ENCODE data around the gene PCBP3. TPM values are rescaled to one million over a fixed set of nuclear protein-coding genes. Genes with fewer than 3 reads are reported as not detected.
A peak's percentile ranks its signal among the peaks of the same experiment; 100 is the strongest.
"Not testable (repeated sequence)": the region's sequence is repeated elsewhere in the genome, so short reads cannot be mapped to it uniquely, and the experiment has no call there.

PCBP3 gene
- 2.2 TPM for total RNA-seq

DNA sequence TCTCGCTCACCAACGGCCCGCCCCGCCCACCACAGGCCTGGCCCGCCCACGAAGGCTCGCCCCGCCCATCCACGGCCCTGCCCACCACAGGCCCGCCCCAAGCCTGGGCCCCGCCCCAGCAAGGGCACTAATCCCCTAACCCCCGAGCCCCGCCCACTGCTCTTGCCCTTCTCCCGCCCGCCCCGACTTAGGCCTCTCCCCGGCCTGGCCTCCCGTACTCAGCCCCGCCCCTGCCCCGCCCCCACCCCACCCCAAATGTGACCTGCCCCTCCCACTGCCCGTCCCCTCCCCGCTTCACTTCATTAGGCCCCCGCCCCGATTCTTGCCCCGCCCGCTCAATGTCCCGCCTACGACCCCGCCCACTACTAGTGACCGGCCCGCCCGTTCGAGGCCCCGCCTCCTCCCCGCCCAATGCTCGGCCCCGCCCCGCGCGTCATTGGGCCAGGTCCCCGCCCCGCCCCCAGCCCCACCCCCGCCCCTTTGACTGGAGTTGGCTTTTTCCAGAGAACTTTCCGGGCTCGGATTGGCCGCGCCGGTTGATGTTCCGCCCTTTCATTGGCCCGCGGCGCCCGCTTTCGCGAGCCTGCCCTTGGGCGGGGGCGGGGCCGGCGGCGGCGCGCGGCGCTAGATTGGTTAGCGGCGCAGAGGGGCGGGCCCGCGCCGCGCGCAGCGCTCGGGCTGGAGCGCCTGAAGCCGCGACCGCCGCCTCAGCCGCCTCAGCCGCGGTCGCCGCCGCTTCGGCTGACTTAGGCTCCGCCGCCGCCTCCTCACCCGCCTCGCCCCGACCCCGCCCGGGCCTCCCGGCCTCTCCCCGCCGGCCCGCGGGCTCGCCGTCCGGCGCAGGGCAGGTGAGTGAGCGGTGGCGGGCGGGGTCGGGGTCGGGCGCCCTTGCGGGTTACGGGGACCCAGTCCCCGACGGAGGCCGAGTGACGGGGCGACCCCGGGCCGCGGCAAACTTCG, at the start of gene PCBP3:
PCBP3 (plus strand) TSS at position 705 of the 960 bp plus-strand sequence. CDS start 206,361 bp downstream, outside the sequence.
- H3K4me3 ChIP-seq (ENCODE audit: low read length) = peak within 1 kb of the TSS; percentile 34
- no peaks in the 10 kb centered on the region for H3K9me3 ChIP-seq (ENCODE audit: low read depth, low read length)
- H3K27me3 ChIP-seq (ENCODE audit: insufficient read depth, low read length) = peaks cover 26% of the 10 kb centered on the region
- peaks cover 19% of the 10 kb centered on the region for H3K4me1 ChIP-seq (ENCODE audit: insufficient read depth, low read length)

DNA sequence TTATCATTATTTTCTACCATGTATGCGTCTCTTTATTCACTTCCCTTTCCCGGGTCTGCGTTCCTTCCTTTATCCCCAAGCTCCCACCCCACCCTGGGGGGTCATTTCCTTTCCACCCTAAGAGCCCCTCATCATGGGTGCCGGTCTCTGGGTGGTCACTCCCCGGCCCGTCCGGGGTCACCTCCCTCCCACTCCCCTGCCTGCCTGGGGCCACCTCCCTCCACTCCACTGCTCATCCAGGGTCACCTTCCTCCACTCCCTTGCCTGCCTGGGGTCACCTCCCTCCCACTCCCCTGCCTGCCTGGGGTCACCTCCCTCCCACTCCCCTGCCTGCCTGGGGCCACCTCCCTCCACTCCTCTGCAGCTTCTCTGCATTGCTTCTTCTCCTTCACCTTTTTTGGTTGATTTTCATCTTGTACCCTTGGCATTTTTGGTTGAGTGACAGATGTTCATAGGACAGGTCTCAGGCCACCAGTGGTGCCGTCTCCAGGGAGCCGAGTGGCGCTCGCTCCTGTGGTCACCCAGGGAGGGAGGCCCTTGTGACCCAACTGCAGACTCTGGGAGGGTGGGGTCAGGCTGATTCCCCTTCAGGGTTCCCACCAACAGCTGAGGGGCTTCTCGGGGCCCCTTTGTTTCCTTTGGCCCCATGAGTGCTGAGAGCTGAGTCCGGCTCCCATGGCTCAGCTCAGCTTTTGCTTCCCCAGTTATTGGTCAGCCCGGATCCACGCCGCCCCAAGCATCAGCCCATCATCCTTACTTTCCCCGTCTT, 48.6 kb upstream of the PCBP3 start:
- no peaks in the 10 kb centered on the region for H3K9me3 ChIP-seq (ENCODE audit: low read depth, low read length)
- peaks cover 2% of the 10 kb centered on the region for H3K27me3 ChIP-seq (ENCODE audit: insufficient read depth, low read length)
- no peak overlapping the region for H3K4me3 ChIP-seq (ENCODE audit: low read length)
- peaks cover 18% of the 10 kb centered on the region for H3K4me1 ChIP-seq (ENCODE audit: insufficient read depth, low read length)

DNA sequence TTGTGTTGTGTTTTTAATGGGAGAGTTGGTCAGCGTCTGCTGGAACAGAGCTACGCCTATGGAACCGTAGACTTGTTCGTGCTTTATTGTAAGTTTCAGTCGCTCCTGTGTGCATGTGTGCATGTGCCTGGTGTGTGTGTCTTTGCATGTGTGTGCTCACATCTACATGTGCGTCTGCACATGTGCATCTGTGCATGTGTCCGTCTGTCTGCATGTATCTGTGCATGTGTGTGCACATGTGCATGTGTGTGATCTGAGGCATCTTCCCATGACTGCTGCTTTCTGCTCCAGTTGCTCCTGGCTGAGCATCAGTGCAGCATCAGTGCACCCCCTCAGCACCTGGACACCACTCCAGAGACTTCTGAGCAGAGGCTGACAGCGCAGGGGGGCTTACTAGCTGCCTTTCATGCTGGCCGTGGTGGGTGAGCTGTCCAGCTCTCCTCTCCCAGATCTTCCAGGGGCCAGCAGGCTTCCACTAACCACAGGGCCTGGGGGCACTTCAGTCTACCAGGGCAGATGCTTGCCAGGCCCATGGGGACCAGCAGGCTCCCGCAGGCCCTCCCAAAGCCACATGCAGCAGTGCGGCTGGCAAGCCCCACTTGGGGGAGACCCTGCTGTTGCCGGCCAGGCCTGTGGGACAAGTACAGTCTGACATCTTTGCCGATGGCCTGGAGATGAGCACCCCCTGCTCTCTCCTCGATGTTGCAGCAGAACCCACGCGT, 47.8 kb upstream of the PCBP3 start:
- no peaks in the 10 kb centered on the region for H3K9me3 ChIP-seq (ENCODE audit: low read depth, low read length)
- H3K4me1 ChIP-seq (ENCODE audit: insufficient read depth, low read length) = peaks cover 14% of the 10 kb centered on the region
- H3K4me3 ChIP-seq (ENCODE audit: low read length) = no peak overlapping the region
- H3K27me3 ChIP-seq (ENCODE audit: insufficient read depth, low read length) = no peaks in the 10 kb centered on the region

DNA sequence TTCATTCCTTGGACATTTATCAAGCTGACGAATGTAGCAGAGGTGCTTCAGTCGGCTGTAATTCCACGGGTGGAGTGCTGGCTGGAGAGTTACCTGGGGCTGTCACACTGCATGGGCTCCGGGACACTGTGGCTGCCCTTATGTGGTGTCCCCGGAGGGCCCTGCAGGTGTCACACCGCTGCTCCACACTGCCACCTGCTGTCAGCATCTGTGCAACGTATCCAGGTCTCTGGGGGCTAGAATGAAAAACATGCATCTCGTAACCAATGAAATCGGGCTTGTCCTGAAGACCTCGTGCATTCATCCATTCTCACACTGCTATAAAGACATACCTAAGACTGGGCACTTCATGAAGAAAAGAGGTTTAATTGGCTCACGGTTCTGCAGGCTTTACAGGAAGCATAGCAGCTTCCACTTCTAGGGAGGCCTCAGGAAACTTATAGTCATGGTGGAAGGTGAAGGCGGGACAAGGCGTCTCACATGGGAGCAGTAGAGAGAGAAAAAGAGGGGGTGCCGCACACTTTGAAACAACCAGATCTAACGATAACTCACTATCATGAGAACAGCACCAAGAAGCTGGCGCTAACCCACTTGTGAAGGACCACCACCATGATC, 46.7 kb upstream of the PCBP3 start:
- peaks cover 12% of the 10 kb centered on the region for H3K4me1 ChIP-seq (ENCODE audit: insufficient read depth, low read length)
- H3K27me3 ChIP-seq (ENCODE audit: insufficient read depth, low read length) = no peaks in the 10 kb centered on the region
- H3K9me3 ChIP-seq (ENCODE audit: low read depth, low read length) = no peaks in the 10 kb centered on the region
- H3K4me3 ChIP-seq (ENCODE audit: low read length) = no peak overlapping the region

DNA sequence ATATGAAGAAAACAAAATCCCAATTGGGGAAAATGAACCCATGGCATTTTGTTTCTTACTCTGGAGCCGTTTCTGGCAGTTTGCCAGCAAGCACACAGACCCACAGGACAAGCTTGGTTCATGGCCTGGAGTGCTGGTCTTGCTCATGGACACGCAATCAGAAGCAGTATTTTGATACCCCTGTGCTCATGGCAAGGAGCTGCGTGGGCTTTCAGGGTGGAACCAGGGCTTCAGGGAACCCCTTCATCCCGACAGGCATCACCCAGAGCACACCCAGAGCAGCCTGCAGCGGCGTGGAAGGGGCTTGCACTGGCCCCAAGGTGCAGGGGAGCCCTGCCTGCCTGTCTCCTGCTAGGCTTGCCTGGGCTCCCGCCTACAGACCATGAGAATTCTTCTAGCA, 45.4 kb upstream of the PCBP3 start:
- H3K9me3 ChIP-seq (ENCODE audit: low read depth, low read length) = peaks cover 2% of the 10 kb centered on the region
- no peaks in the 10 kb centered on the region for H3K4me1 ChIP-seq (ENCODE audit: insufficient read depth, low read length)
- H3K27me3 ChIP-seq (ENCODE audit: insufficient read depth, low read length) = no peaks in the 10 kb centered on the region
- no peak overlapping the region for H3K4me3 ChIP-seq (ENCODE audit: low read length)

DNA sequence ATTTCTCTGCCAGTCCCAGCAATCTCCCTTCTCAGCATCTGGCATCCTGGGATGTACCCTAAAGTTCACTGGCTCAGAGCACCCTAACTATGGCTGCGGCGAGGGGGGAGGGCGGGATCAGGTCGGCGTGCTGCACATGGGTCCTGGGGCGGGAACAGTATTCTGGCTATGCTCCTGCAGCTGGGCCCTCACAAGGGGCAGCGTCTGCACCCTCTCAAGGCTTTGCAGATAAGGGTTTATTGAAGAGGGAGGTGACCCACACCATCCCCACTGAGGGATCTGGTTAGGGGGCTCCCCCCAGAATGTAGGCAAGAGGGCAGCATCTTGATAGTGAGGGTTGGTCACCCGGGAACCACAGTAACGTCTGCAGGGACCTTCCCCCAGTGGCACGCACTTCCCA, 44.9 kb upstream of the PCBP3 start:
- Histone ChIP-seq H3K4me1 (ENCODE audit: insufficient read depth, low read length) (no peaks in the 10 kb centered on the region), H3K4me3 (ENCODE audit: low read length) (no peak overlapping the region), H3K9me3 (ENCODE audit: low read depth, low read length) (peaks cover 8% of the 10 kb centered on the region), H3K27me3 (ENCODE audit: insufficient read depth, low read length) (no peaks in the 10 kb centered on the region)

DNA sequence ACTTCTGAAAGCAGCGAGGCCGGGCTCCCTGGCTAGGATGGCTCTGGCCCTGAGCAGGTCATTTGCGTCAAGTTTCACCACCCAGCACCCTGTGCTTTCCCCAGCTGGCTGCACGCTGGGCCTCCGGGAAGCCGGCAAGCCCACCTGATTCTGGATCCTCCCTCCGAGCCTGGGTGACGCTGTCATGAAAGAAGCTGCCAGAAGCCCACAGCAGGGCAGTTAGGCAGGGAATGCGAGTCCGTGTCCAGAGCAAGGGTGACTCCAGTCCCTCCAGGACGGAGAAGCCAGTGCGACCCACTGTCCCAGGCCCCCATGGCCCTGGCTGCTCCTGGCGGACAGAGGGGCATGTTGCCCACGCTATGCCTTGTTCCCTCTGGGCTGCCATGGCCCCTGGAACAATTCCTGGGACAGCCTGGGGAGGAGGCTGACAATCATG, 44.4 kb upstream of the PCBP3 start:
- peaks cover 12% of the 10 kb centered on the region for H3K9me3 ChIP-seq (ENCODE audit: low read depth, low read length)
- no peak overlapping the region for H3K4me3 ChIP-seq (ENCODE audit: low read length)
- no peaks in the 10 kb centered on the region for H3K4me1 ChIP-seq (ENCODE audit: insufficient read depth, low read length)
- no peaks in the 10 kb centered on the region for H3K27me3 ChIP-seq (ENCODE audit: insufficient read depth, low read length)

DNA sequence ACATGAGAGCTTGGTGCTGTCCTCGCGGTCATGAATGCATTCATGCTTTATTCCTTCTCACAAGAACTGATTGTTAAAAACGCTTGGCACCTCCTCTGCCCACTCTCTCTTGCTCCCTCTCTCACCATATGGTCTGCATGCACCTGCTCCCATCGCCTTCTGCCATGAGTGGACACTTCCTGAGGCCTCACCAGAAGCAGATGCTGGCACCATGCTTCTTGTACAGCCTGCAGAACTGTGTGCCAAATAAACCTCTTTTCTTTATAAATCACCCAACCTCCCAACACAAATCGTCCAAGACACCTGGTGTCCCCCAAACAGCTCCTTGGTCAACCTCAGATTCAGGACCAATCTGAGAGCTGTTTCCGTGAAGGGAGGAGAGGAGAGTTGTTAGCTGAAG, 43.3 kb upstream of the PCBP3 start:
- Histone ChIP-seq H3K27me3 (ENCODE audit: insufficient read depth, low read length) (no peaks in the 10 kb centered on the region), H3K4me3 (ENCODE audit: low read length) (no peak overlapping the region), H3K9me3 (ENCODE audit: low read depth, low read length) (peaks cover 12% of the 10 kb centered on the region), H3K4me1 (ENCODE audit: insufficient read depth, low read length) (no peaks in the 10 kb centered on the region)

DNA sequence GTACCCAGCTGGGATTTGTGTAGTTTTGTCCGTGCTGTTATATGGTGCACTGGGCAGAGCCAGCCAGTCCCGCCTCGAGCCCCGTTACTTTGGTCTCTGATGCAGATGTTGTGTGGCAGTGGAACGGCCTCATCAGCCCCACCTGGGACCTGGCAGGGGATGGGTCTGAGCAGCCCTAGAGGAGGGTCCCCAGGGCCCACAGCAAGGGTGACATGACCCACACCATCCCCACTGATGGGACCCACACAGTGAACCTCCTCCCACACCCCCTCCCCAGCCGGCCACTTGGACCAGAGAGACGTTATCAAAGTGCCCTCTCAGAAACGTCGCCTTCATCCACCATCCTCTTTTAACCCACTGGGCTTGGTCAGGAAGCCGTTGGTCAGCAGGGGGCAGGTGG, 42.0 kb upstream of the PCBP3 start:
- Histone ChIP-seq H3K4me3 (ENCODE audit: low read length) (no peak overlapping the region), H3K4me1 (ENCODE audit: insufficient read depth, low read length) (no peaks in the 10 kb centered on the region), H3K27me3 (ENCODE audit: insufficient read depth, low read length) (no peaks in the 10 kb centered on the region), H3K9me3 (ENCODE audit: low read depth, low read length) (peaks cover 12% of the 10 kb centered on the region)

DNA sequence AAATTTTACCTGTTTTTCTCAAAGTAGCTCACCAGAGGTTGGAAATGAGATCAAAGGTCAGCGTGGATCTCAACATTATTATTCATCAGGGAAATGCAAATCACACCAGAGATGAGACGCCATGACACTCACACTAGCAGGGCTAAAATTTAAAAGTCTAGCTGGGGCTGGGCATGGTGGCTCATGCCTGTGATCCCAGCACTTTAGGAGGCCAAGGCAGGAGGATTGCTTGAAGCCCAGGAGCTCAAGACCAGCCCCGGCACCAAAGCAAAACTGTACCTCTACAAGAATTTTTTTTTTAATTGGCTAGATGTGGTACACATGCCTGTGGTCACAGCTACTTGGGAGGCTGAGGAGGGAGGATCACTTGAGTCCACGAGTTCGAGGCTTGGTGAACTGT, 41.4 kb upstream of the PCBP3 start:
- no peaks in the 10 kb centered on the region for H3K4me1 ChIP-seq (ENCODE audit: insufficient read depth, low read length)
- no peak overlapping the region for H3K4me3 ChIP-seq (ENCODE audit: low read length)
- peaks cover 12% of the 10 kb centered on the region for H3K9me3 ChIP-seq (ENCODE audit: low read depth, low read length)
- H3K27me3 ChIP-seq (ENCODE audit: insufficient read depth, low read length) = no peaks in the 10 kb centered on the region

DNA sequence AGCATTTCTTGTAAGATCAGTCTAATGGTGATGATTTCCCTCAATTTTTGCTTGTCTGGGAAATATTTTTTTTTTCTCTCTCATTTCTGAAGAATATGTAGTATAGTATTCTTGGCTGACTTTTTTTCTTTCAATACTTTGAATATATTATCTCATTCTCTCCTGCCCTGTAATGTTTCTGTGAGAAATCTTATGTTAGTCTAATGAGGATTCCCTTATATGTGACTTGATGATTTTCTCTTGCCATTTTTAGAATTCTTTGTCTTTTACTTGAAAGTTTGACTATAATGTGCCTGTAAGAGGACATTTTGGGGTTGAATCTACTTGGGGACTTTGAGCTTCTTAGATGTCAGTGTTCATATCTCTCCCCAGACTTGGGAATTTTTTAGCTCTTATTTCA, 40.0 kb upstream of the PCBP3 start:
- Histone ChIP-seq H3K27me3 (ENCODE audit: insufficient read depth, low read length) (no peaks in the 10 kb centered on the region), H3K4me1 (ENCODE audit: insufficient read depth, low read length) (no peaks in the 10 kb centered on the region), H3K9me3 (ENCODE audit: low read depth, low read length) (peaks cover 12% of the 10 kb centered on the region), H3K4me3 (ENCODE audit: low read length) (no peak overlapping the region)

DNA sequence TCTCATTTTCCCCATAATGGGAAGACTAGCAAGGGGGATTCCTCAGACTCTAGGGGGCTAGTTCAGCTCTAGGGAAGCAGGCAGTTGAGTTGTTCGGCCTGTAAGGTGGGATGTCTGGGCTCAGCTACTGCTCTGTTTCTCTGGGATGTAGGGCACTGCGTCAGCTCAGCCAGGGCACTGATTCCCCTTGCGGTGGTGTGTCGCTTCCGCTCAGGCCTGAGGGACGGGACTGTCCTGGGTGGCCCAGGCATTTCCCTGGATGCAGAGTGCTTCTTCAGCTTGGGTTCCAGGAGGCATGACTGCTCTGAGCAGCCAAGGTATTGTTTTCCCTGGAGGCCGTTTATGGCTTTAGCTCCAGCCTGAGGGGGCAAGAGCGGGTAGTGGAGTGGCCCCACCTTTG, 38.8 kb upstream of the PCBP3 start:
- H3K9me3 ChIP-seq (ENCODE audit: low read depth, low read length) = peaks cover 12% of the 10 kb centered on the region
- not testable (repeated sequence) for H3K4me3 ChIP-seq (ENCODE audit: low read length); H3K27me3 ChIP-seq (ENCODE audit: insufficient read depth, low read length); H3K4me1 ChIP-seq (ENCODE audit: insufficient read depth, low read length)

DNA sequence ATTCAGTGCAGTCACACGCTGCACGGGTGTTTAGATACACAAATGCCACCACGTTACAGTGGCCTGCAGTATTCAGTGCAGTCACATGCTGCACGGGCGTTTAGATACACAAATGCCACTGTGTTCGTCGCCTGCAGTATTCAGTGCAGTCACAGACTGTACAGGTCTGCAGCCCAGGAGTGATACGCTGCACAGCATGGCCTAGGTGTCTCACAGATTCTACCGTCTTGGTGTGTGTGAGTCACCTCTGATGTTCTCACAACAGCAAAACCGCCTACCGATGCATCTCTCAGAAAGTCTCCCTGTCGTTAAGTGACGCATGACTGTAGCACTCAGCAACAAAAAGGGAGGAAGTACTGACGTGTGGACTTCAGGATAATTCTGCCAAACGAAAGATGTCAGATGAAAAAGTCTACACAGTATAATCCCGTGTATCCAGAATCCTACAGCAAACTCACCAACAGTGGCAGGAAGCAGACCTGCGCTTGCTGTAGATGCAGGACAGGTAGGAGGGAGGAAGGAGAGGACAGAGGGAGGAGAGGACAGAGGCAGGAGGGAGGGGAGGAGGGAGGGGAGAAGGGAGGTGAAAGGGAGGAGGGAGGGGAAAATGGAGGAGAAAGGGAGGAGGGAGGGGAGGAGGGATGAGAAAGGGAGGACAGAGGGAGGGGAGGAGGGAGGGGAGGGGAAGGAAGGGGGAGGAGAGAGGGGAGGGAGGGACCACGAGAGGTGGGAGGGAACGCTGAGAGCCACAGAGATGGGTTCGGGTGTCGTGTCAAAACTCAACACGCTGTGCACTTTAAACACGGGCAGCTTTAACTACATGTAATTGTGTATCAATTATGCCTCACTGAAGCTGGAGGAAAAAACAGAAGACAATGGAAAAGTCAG, 36.3 kb upstream of the PCBP3 start:
- Histone ChIP-seq H3K9me3 (ENCODE audit: low read depth, low read length) (peaks cover 12% of the 10 kb centered on the region), H3K27me3 (ENCODE audit: insufficient read depth, low read length) (no peaks in the 10 kb centered on the region), H3K4me1 (ENCODE audit: insufficient read depth, low read length) (no peaks in the 10 kb centered on the region), H3K4me3 (ENCODE audit: low read length) (no peak overlapping the region)

DNA sequence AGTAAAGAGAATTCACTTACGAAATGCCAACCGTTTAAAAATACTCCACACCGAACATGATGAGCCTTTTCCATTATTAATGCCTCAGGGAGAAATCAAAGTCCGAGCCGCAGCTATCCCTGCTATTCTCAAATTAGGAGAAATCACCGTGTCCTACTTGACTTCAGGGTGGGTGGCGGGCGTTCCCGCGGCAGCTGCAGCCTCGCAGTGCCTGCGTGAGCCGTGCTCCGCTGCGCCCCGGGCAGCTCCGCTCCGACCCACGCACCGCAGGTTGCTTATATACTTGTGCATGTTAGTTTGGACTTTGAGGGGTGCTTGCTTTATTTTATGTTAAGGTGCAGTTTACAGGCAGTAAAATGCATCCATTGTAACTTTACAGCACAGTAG, 35.6 kb upstream of the PCBP3 start:
- peaks cover 11% of the 10 kb centered on the region for H3K9me3 ChIP-seq (ENCODE audit: low read depth, low read length)
- no peaks in the 10 kb centered on the region for H3K4me1 ChIP-seq (ENCODE audit: insufficient read depth, low read length)
- H3K27me3 ChIP-seq (ENCODE audit: insufficient read depth, low read length) = no peaks in the 10 kb centered on the region
- H3K4me3 ChIP-seq (ENCODE audit: low read length) = no peak overlapping the region

Data from mononuclear cell (primary cell).